Central memory CD8-positive, alpha-beta T cell (primary cell): Measurements from ENCODE around the gene ITGA3.
A peak's percentile ranks its signal among the peaks of the same experiment; 100 is the strongest.

Experiments used
- ATAC-seq: fragments of 150-1000 bp; cut with Tn5 transposase; replicated peaks from 2 replicates; pipeline ENCODE4 v1.10.0; 2022; ENCODE audit warnings: mild to moderate bottlenecking, moderate FRiP score, moderate number of reproducible peaks; ENCODE audit not compliant: poor library complexity, severe bottlenecking; ENCODE audit errors: extremely low read depth
- DNase-seq, 2 donors: peaks; one replicate each; pipeline ENCODE4 v3.0.0; 2021; ENCODE audit warnings: low spot score in 2 of 2
- H3K27ac Mint-ChIP-seq: one replicate; pipeline ENCODE4 v1.8.0; 2022; ENCODE audit warnings: low read depth, mild to moderate bottlenecking, moderate library complexity, mixed read lengths
- H3K27me3 Mint-ChIP-seq: one replicate; pipeline ENCODE4 v1.8.0; 2022; ENCODE audit warnings: mixed read lengths
- H3K36me3 Mint-ChIP-seq: one replicate; pipeline ENCODE4 v1.8.0; 2022; ENCODE audit warnings: mild to moderate bottlenecking, moderate library complexity, mixed read lengths; ENCODE audit not compliant: insufficient read depth
- H3K4me1 Mint-ChIP-seq: one replicate; pipeline ENCODE4 v1.8.0; 2022; ENCODE audit warnings: mixed read lengths
- H3K4me3 Mint-ChIP-seq: one replicate; pipeline ENCODE4 v1.8.0; 2022; ENCODE audit warnings: mild to moderate bottlenecking, moderate library complexity, mixed read lengths
- H3K9me3 Mint-ChIP-seq: one replicate; pipeline ENCODE4 v1.8.0; 2022; ENCODE audit warnings: mixed read lengths

Gene ITGA3

DNA sequence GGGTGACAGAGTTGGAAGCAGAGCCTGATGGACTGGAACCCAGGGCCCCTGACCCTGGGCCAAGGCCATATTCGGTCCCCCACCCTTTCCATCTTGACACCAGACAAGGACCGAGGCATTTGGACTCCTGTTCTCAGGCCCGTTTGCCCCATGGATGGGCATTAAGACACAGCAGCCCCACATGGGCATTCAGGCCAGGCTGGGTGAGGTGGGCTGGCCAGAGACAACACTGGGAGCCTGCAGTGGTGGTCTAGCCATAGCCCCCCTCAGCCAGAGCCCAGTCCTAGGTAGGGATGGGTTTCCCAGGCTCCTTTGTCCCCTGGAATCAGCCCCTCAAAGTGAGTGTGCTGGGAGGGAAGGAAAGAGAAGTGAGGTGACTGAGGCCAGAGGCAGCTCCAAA lies 40.8 kb downstream of the ITGA3 start:
- H3K27me3 Mint-ChIP-seq: no peaks in the 10 kb centered on the region
- H3K4me3 Mint-ChIP-seq: peak overlapping the region; percentile 94
- ATAC-seq (no peak), DNase-seq (no peak)
- H3K36me3 Mint-ChIP-seq: peaks cover 30% of the 10 kb centered on the region
- H3K9me3 Mint-ChIP-seq: no peaks in the 10 kb centered on the region
- peaks cover 63% of the 10 kb centered on the region for H3K4me1 Mint-ChIP-seq
- no peak overlapping the region for H3K27ac Mint-ChIP-seq

DNA sequence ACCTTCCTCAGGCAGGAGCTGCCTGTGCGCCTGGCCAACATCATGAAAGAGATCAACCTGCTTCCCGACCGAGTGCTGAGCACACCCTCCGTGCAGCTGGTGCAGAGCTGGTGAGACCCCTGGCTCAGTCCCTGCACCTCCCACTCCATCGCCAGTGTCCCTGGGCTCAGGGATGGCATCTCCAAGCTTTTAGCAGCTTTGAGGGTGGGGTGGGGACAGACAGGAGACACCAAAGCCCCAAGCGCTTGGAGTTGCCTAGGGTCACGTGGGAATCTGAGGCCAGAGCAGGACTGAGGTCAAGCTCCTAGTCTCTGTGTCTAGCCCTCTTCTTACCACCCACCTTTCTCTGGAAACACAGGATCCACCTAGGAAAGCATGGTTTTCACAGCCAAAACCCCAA lies 41.5 kb downstream of the ITGA3 start:
- ATAC-seq (no peak), DNase-seq (no peak)
- H3K4me3 Mint-ChIP-seq: no peak overlapping the region
- H3K4me1 Mint-ChIP-seq: peaks cover 63% of the 10 kb centered on the region
- no peaks in the 10 kb centered on the region for H3K27me3 Mint-ChIP-seq
- H3K9me3 Mint-ChIP-seq: no peaks in the 10 kb centered on the region
- H3K27ac Mint-ChIP-seq: no peak overlapping the region
- H3K36me3 Mint-ChIP-seq: peaks cover 30% of the 10 kb centered on the region

DNA sequence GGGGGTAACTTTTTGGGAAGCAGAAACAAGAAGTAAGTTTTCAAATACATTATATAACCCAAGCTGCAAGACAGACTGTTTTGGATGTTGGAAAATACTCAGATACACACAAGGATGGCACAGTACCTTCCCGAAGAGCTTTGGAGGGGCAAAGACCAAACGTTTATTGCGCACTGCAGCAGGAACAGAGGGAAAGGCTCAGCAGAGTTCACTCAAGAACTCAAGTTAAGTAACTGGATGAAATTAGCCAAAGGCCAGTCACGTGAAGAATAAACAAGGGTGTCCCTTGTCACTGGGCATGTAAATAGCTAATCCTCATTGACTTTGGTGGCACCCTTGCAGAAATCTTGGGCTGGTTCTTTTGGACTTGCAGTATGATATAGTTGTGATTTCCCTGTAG lies 42.0 kb downstream of the ITGA3 start:
- Mint-ChIP-seq H3K27ac (no peak overlapping the region), H3K9me3 (no peaks in the 10 kb centered on the region), H3K27me3 (no peaks in the 10 kb centered on the region)

DNA sequence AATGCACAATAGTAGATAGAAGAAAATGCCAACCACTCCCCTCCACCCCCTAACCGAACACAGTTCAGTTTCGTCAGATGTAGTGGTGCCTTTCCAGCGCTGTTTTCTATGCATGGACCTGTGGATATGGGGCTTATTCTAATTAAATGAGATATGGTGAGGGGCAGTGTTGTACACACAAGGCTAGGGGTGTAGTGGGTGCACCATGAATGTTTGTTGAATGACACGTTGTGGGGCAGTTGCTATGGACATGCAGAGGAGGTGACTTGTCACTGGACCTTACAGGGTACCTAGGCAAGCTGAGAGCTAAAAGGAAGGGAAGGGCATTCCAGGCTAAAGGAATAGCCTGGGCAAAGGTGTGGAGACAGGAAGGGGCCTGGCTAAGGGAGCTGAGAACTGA lies 42.7 kb downstream of the ITGA3 start:
- Mint-ChIP-seq H3K27me3 (no peaks in the 10 kb centered on the region), H3K9me3 (no peaks in the 10 kb centered on the region), H3K36me3 (peaks cover 30% of the 10 kb centered on the region), H3K27ac (no peak overlapping the region), H3K4me1 (peaks cover 58% of the 10 kb centered on the region), H3K4me3 (no peak overlapping the region)
- no peak for DNase-seq
- no peak for ATAC-seq

More for the DNA sequence above, 42.0 kb downstream of the ITGA3 start:
- H3K4me3 Mint-ChIP-seq: no peak overlapping the region
- H3K4me1 Mint-ChIP-seq: peaks cover 63% of the 10 kb centered on the region
- H3K36me3 Mint-ChIP-seq: peaks cover 30% of the 10 kb centered on the region
- no peak for ATAC-seq
- DNase-seq: no peak

- ATAC-seq: no peak
- peaks cover 30% of the 10 kb centered on the region for H3K36me3 Mint-ChIP-seq
- H3K27ac Mint-ChIP-seq: no peak overlapping the region
- H3K9me3 Mint-ChIP-seq: no peaks in the 10 kb centered on the region
- H3K27me3 Mint-ChIP-seq: no peaks in the 10 kb centered on the region
- no peak for DNase-seq
- peaks cover 58% of the 10 kb centered on the region for H3K4me1 Mint-ChIP-seq
- no peak overlapping the region for H3K4me3 Mint-ChIP-seq
Measured at GRCh38 chr17:50099003-50099402, 43.1 kb downstream of the ITGA3 start.

GRCh38 chr17:50100480-50100883 lies 44.6 kb downstream of the ITGA3 start:
- ATAC-seq: no peak
- Mint-ChIP-seq H3K9me3 (no peaks in the 10 kb centered on the region), H3K36me3 (peaks cover 18% of the 10 kb centered on the region), H3K27me3 (no peaks in the 10 kb centered on the region), H3K4me1 (peaks cover 48% of the 10 kb centered on the region), H3K4me3 (no peak overlapping the region), H3K27ac (no peak overlapping the region)
- no peak for DNase-seq

DNA sequence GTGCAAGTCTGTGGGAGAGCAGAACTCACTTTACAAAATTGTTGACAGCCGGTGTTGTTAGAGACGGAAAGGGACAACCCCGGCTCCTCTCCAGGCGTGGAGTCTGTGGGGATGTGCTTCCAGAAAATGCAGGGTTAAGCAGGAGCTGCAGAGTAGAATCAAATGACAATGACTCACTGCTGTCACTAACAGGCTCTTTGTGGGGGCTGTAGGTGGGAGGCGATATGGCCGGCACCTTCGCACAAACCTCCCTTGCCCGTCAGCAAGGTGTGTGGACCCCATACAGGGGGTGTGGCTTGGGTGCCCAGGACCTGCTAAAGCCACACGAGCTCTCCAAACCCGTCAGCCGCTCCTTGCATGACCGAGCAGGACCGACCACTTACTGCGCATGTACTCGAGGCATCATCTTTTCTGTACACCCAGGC lies 45.0 kb downstream of the ITGA3 start:
- Mint-ChIP-seq H3K4me3 (no peak overlapping the region), H3K4me1 (peaks cover 44% of the 10 kb centered on the region), H3K27ac (no peak overlapping the region), H3K36me3 (peaks cover 16% of the 10 kb centered on the region), H3K9me3 (no peaks in the 10 kb centered on the region), H3K27me3 (no peaks in the 10 kb centered on the region)
- ATAC-seq (no peak), DNase-seq (no peak)

- Mint-ChIP-seq H3K27me3 (no peaks in the 10 kb centered on the region), H3K9me3 (no peaks in the 10 kb centered on the region), H3K4me3 (no peak overlapping the region), H3K27ac (no peak overlapping the region), H3K4me1 (peaks cover 38% of the 10 kb centered on the region), H3K36me3 (peaks cover 17% of the 10 kb centered on the region)
- DNase-seq (no peak), ATAC-seq (no peak)
Measured at GRCh38 chr17:50101346-50102163, 45.6 kb downstream of the ITGA3 start.

DNA sequence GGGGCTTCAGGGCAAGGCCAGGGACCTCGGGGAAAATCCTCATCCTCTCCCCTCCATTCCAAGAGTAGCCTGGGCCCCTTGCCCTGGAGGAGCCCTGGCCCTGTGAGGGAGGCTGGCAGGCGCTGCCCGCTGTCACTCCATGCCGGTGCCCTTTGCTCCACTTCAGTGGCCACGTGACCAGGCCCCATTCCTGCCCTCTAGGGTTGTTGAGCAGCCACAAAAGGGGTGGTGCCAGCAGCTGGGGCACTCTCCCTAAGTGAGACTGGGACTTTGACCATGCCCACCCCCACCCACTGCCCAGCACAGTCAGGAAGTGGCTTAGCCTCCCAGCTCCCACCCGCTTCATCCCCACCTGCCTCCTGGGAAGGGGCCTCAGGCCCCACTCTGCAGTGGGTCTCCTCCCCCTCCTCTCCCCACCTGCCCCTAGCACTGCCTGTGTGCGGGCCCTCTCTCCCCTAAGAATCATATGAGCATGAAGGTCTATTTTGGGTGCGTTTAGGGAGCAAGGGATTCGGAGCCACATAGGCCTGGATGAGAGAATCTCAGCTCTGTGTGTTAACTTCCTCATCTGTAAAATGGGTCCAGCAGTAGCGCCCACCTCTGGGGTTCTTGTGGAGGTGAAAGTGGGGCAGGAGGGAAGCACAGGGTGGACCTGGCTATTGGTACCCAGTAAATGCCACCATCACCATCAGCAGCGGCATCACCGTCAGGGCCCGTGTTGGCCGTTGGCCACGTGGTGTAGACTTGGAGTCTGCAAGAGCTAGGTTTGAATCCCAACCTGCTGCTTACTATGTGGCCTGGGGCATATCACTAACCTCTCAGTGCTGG lies 46.5 kb downstream of the ITGA3 start:
- ATAC-seq (no peak), DNase-seq (no peak)
- Mint-ChIP-seq H3K4me1 (peaks cover 30% of the 10 kb centered on the region), H3K4me3 (no peak overlapping the region), H3K27ac (no peak overlapping the region), H3K9me3 (no peaks in the 10 kb centered on the region), H3K27me3 (no peaks in the 10 kb centered on the region), H3K36me3 (peaks cover 17% of the 10 kb centered on the region)

DNA sequence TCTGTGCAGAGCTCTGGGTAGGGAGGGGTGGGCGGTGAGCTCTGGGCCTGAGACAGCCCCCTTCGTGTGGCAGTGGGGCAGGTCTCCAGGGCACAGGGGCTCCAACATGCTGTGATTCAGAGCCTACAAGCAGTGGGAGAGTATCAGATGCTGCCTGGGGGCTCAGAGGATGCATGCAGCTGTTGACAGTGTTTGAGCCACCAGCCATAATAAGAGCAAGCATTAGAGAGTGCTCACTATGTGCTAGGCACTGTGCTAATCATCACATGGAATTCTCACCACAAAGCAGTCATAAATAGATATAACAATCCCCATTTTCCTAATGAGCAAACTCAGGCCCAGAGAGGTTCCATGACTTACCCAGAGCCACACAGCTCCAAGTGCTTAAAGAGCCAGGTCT lies 47.3 kb downstream of the ITGA3 start:
- Mint-ChIP-seq H3K27ac (no peak overlapping the region), H3K4me1 (peaks cover 28% of the 10 kb centered on the region), H3K9me3 (no peaks in the 10 kb centered on the region), H3K4me3 (no peak overlapping the region), H3K27me3 (no peaks in the 10 kb centered on the region), H3K36me3 (peaks cover 17% of the 10 kb centered on the region)
- ATAC-seq (no peak), DNase-seq (no peak)

- Mint-ChIP-seq H3K27ac (no peak overlapping the region), H3K4me1 (peaks cover 21% of the 10 kb centered on the region), H3K9me3 (no peaks in the 10 kb centered on the region), H3K4me3 (no peak overlapping the region), H3K27me3 (no peaks in the 10 kb centered on the region), H3K36me3 (peaks cover 17% of the 10 kb centered on the region)
- DNase-seq (no peak), ATAC-seq (no peak)
Measured at GRCh38 chr17:50103941-50104340, 48.0 kb downstream of the ITGA3 start.

GRCh38 chr17:50105811-50106210 lies 49.9 kb downstream of the ITGA3 start:
- H3K27me3 Mint-ChIP-seq: no peaks in the 10 kb centered on the region
- no peak overlapping the region for H3K4me3 Mint-ChIP-seq
- H3K27ac Mint-ChIP-seq: no peak overlapping the region
- H3K9me3 Mint-ChIP-seq: no peaks in the 10 kb centered on the region
- peaks cover 5% of the 10 kb centered on the region for H3K4me1 Mint-ChIP-seq
- ATAC-seq: no peak
- H3K36me3 Mint-ChIP-seq: peaks cover 9% of the 10 kb centered on the region
- no peak for DNase-seq
